Neuron (in vitro differentiated cells): ENCODE results near the gene KRT72.

Source experiments
- H2AFZ ChIP-seq: one replicate; pipeline ENCODE4 v1.6.1; 2013; ENCODE audit warnings: low read depth, mild to moderate bottlenecking, inconsistent platforms, low read length, moderate library complexity
- H3K27me3 ChIP-seq: one replicate; pipeline ENCODE4 v1.6.1; 2013; ENCODE audit warnings: low read length; ENCODE audit not compliant: insufficient read depth
- H3K36me3 ChIP-seq: one replicate; pipeline ENCODE4 v1.6.1; 2013; ENCODE audit warnings: low read length; ENCODE audit not compliant: insufficient read depth
- H3K4me1 ChIP-seq: one replicate; pipeline ENCODE4 v1.6.1; 2013; ENCODE audit warnings: low read length; ENCODE audit not compliant: insufficient read depth
- H3K4me3 ChIP-seq: 2 replicates; pipeline ENCODE4 v1.5.1; 2013; ENCODE audit warnings: mild to moderate bottlenecking, low read length, moderate library complexity
- H3K9me3 ChIP-seq: one replicate; pipeline ENCODE4 v1.6.1; 2013; ENCODE audit warnings: low read length

KRT72 gene

DNA sequence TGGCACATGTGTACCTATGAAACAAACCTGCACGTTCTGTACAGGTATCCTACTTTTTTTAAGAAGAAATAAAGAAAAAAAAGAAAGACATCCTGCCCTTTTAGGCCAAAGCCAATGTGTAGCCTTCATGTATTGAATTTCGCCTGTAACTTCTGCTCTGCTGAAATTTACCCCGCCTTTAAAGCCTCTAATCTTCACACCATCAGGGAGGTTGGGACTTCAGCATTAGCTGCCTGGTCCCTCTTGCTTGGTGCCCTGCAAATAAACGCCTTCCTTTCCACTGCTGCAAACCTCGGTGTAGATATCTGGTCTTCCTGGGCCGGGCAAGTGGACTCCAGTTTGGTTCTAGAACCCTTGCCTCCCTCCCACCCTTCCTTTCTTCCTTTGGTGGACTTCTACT is 45.7 kb downstream of the KRT72 start:
- no peak overlapping the region for H2AFZ ChIP-seq
- peaks cover 7% of the 10 kb centered on the region for H3K27me3 ChIP-seq
- H3K4me3 ChIP-seq: no peak overlapping the region
- no peaks in the 10 kb centered on the region for H3K36me3 ChIP-seq
- H3K9me3 ChIP-seq: no peaks in the 10 kb centered on the region
- H3K4me1 ChIP-seq: no peaks in the 10 kb centered on the region

DNA sequence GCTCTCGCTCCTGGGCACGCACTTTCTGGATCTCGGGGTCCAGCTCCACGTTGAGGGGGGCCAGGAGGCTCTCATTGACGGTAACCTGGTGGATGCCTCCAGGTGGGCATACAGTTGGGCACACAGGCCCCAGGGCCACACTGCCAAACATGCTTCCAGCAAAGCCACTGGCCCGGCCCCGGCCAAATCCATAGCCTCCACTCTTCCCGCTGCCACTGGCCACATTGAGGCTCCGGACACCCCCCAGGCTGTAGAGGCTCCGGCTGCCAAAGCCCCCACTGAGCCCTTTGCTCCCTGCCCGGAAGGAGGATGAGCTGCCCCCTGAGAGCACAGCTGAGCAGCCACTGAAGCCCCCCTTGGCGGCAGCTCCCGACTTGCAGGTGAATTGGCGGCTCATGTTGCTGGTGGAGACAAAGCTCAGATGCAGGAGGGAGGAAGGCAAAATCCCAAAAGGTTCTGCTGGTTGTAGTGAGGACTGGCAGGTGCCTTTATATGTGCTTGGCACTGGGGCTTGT is 48.5 kb downstream of the KRT72 start, which contains the start of gene KRT71:
Gene KRT71 (minus strand): TSS at position 465 of the 515 bp plus-strand sequence. CDS start 68 bp downstream, at position 397.
- Histone ChIP-seq H3K27me3 (peaks cover 9% of the 10 kb centered on the region), H3K9me3 (no peaks in the 10 kb centered on the region), H3K36me3 (no peaks in the 10 kb centered on the region), H3K4me3 (no peak within 1 kb of the TSS), H2AFZ (no peak within 1 kb of the TSS), H3K4me1 (no peaks in the 10 kb centered on the region)

DNA sequence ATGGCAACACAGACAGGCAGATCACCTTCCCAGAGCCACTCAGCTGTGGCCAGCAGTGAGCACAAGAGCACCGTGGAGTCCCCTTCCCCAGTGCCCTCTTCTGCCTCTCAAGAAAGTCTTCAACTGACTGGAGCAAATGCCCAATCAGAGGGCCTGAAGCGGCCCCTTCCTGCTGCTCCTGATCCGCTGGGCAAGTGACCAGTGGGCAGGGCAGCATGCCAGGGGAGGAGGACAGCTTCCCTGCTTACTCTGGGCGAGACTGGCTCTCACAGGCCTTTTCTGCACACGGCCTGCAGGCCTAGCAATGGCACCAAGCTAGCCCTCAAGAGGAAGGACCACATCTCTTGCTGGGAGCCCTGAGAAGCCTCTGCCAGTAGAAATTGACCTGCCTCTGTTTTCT is 49.2 kb downstream of the KRT72 start:
- H3K4me3 ChIP-seq: no peak overlapping the region
- no peaks in the 10 kb centered on the region for H3K9me3 ChIP-seq
- no peak overlapping the region for H2AFZ ChIP-seq
- no peaks in the 10 kb centered on the region for H3K4me1 ChIP-seq
- H3K27me3 ChIP-seq: peaks cover 9% of the 10 kb centered on the region
- H3K36me3 ChIP-seq: no peaks in the 10 kb centered on the region

DNA sequence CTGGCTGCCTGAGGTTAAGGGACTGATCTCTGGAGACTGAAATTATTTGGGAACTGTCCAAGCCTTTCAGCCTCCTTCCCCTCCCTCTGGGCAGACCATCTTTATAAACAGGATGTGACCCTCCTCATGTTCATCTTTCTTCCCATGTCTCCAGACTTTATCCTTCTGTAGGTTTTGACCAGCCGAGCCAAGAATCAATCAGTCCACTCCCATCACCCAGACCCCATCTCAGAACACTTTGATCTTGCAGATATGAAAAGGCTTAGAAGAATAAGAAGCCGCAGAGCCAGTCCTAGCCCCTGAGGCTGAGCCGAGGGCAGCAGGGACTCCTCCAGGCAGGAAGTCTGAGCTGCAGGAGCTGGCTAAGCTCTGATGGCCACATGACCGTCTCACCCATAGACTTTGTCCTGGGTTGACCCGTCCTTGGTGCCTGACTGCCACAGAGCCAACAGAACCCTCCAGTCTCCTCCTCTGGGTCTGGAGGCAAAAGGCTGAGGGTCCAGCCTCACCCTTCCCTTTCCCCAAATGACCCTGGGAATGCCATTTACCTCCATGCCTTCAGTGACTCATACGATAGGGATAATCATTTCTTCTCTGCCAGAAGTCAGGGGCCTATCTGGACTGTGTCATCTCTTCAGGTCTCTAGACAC is 49.9 kb downstream of the KRT72 start:
- Histone ChIP-seq H3K9me3 (no peaks in the 10 kb centered on the region), H2AFZ (no peak overlapping the region), H3K27me3 (peaks cover 9% of the 10 kb centered on the region), H3K36me3 (no peaks in the 10 kb centered on the region), H3K4me1 (no peaks in the 10 kb centered on the region), H3K4me3 (no peak overlapping the region)

DNA sequence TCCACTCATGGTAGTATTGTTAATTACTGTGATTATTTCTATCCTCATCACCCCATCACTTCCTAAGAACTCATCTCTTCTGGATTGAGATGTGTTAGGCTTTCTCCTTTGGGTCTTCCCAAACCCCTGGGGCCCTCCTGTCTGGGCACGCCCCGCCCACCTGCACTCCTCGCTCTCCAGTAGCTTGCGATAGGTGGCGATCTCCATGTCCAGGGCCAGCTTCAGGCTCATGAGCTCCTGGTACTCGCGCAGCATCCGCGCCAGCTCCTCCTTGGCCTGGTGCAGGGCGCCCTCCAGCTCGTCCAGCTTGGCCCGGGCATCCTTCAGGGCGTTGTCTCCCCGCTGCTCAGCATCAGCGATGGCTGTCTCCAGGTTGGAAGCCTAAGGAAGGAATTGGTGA is 55.1 kb downstream of the KRT72 start:
- Histone ChIP-seq H3K27me3 (peaks cover 2% of the 10 kb centered on the region), H3K9me3 (no peaks in the 10 kb centered on the region), H3K4me1 (no peaks in the 10 kb centered on the region), H3K4me3 (no peak overlapping the region), H3K36me3 (no peaks in the 10 kb centered on the region), H2AFZ (no peak overlapping the region)

DNA sequence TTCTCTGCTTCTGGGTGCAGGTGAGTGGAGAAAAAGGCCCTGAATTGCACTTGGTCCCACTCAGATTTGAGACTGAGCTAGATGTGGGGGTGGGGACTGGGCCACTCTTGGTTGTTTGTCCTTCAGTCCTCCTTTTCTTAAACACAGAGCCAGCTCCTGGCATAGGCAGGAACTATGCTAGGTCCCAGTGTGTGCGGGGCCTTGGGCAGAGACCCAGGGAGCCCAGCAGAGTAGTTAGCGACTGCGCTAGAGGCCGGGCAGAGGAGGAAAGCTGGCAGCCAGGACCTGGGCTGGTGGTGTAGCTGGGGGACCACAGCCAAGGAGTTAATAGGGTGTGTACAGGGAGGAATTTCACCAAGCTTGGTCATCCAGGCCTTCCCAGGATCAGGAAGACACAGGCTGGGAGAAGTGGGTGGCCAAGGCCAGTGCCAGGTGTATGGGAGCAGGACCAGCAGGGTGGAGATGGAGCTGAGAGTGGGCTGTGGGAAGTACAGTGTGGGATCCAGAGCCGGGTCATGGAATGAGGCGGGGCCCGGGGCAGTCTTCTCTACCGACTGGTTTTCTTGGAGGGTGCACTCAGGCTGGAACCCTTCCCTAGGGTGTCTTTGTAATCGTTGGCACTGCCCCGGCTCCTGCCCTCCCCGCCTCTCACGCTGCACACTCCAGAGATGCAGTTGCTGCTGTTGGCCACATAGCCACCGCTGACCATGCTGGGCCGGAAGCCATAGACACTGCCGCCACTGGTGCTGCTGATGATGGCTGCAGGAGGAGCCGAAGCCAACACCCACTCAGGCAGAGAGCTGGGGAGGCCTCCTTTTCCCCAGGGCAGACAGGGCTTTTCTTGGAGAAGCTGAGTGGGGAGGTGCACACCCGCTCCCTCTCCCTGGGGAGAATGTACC is 57.0 kb downstream of the KRT72 start:
- Histone ChIP-seq H3K27me3 (no peaks in the 10 kb centered on the region), H2AFZ (no peak overlapping the region), H3K4me3 (no peak overlapping the region), H3K4me1 (no peaks in the 10 kb centered on the region), H3K9me3 (no peaks in the 10 kb centered on the region), H3K36me3 (no peaks in the 10 kb centered on the region)

DNA sequence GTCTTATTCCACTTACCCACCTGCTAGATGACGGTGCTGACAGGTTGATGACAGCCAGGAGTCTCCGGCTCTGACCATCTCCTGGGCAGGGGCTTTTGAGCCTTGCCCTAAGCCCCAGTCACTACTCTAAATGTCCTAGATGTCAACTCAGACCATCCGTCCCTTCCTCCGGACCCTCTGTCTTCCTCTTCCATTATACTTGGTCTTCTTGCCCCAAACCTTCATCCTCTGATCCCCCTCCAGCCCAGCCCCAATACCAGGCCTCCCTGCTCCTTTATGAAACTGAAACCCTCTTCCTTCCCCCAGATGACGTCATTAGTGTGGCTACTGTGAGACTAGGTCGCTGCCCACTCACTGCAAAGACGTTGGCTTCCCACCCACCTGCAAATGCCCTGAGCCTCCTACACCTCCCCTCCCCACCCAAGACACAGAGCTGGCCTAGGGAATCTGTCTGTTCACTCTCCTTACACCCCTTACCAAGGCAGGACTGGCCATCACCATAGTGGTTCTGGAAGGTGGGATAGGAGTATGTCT is 58.4 kb downstream of the KRT72 start:
- Histone ChIP-seq H3K36me3 (no peaks in the 10 kb centered on the region), H3K4me1 (no peaks in the 10 kb centered on the region), H2AFZ (no peak overlapping the region), H3K27me3 (no peaks in the 10 kb centered on the region), H3K9me3 (no peaks in the 10 kb centered on the region), H3K4me3 (no peak overlapping the region)

DNA sequence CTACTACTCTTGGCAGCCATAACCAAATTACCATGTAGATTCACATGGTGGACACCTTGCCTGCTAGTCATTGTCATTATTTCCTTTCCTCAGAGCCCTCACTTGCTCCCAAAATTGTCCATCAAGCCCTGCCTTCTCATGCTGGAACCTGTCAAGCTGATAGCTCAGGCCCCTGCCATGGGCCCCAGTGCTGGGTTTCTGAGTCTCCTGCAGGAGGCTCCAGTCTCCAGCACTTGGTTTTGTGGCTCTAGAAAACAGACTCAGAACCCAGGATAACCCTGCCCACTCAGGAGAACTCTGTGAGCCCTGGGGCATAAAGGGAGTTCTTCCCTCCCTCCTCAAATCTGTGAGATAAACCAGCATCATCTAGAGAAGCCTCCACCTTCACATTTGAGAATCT is 59.1 kb downstream of the KRT72 start:
- Histone ChIP-seq H3K27me3 (no peaks in the 10 kb centered on the region), H3K4me1 (no peaks in the 10 kb centered on the region), H3K4me3 (no peak overlapping the region), H2AFZ (no peak overlapping the region), H3K9me3 (no peaks in the 10 kb centered on the region), H3K36me3 (no peaks in the 10 kb centered on the region)

DNA sequence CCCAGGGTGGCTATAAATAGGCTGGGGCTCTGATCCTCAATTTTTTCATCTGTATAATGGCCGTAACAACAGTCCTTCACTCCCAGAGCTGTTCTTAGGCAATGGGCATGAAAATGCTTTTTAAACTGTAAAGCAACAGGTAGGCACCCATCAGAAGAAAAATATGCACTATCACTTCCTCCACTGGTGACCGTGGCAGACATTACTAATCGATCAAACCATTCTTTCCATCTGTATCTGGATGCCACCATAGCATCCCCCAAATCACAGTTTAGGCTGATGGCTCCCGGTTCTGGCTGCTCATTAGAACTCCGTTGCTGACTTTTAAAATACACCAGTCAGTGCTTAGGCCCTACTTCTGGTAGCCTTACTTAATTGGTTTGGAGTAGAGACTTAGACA is 59.6 kb downstream of the KRT72 start:
- H3K4me1 ChIP-seq: no peaks in the 10 kb centered on the region
- H3K4me3 ChIP-seq: no peak overlapping the region
- H3K36me3 ChIP-seq: no peaks in the 10 kb centered on the region

DNA sequence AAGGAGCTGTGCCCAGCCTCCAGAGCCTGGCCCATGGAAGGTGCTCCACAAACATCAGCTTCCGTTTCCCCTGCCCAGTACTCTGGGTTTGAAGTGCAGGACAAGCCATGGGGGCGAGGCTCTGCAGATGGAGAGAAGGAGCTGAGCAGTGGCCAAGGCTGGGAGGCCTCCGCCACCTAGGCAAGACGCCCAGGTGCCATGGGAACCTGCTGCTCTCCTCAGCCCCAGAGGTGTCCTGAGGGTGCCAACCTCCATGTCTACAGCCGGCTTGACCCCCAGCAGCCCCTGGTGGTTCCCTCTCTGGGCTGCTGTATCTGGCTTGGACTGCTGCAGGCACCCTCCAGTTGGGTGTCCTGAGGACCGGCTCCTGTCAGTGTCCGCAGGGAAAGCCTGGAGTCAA is 60.7 kb downstream of the KRT72 start:
- no peaks in the 10 kb centered on the region for H3K9me3 ChIP-seq
- no peaks in the 10 kb centered on the region for H3K27me3 ChIP-seq
- H3K36me3 ChIP-seq: no peaks in the 10 kb centered on the region
- no peak overlapping the region for H2AFZ ChIP-seq
- no peak overlapping the region for H3K4me3 ChIP-seq
- H3K4me1 ChIP-seq: no peaks in the 10 kb centered on the region

More for the DNA sequence above, 59.6 kb downstream of the KRT72 start:
- H3K27me3 ChIP-seq: no peaks in the 10 kb centered on the region
- no peaks in the 10 kb centered on the region for H3K9me3 ChIP-seq
- no peak overlapping the region for H2AFZ ChIP-seq

DNA sequence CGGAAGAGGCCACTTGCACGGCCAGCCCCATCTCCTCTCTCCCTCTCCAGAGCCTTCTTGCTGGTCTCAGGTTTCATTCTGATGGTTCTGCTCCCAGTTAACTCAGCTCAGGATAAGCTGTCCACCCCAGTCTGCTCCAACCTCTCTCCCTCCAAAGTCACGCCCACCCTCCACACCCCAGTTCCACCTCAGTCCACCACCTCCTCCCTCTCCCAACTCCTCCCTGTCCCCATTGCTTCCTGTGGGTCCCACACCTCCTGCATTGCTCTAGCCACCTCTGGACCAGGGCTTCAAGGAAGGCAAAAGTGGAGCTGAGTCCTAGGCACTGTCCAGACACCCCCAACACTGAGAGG is 61.5 kb downstream of the KRT72 start:
- no peaks in the 10 kb centered on the region for H3K4me1 ChIP-seq

DNA sequence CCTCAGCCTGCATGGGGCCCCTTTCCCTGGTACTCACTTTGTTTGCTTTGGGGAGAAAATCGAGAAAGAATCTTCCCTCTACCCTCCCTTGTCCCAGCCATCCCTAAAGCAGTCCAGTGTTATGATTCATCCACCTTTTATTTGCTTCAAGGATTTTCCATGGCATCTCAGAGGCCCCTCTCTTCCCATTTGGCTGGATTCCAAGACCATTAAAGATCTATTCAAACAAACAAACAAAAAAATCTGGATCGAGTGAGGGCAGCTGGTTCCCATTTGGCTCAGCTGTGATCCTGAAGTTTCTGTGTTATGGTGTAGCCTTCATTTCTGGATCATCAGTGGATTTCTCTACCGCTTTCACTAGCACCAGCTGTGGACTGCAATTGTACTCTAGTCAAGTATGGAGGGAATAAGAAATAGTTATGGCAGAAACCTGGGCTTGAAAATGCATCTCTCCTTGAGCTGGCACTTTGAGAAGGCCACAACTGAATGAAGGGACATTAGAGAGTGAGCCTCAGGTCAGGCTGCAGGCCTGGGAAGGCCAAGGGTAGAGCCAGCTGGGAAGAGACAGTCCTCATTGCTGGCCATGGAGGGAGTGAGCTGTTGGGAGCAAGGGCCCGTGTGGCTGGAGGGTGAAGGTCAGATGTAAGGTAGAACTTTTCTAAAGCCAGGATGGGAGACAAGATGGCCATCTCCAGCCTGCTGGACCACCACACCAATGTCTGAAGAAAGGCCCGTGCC is 62.0 kb downstream of the KRT72 start:
- no peak overlapping the region for H3K4me3 ChIP-seq
- no peaks in the 10 kb centered on the region for H3K27me3 ChIP-seq
- no peaks in the 10 kb centered on the region for H3K4me1 ChIP-seq
- no peaks in the 10 kb centered on the region for H3K9me3 ChIP-seq
- H3K36me3 ChIP-seq: no peaks in the 10 kb centered on the region
- no peak overlapping the region for H2AFZ ChIP-seq

More for the DNA sequence above, 61.5 kb downstream of the KRT72 start:
- H3K9me3 ChIP-seq: no peaks in the 10 kb centered on the region
- H3K27me3 ChIP-seq: no peaks in the 10 kb centered on the region
- H3K36me3 ChIP-seq: no peaks in the 10 kb centered on the region
- H2AFZ ChIP-seq: no peak overlapping the region
- no peak overlapping the region for H3K4me3 ChIP-seq

DNA sequence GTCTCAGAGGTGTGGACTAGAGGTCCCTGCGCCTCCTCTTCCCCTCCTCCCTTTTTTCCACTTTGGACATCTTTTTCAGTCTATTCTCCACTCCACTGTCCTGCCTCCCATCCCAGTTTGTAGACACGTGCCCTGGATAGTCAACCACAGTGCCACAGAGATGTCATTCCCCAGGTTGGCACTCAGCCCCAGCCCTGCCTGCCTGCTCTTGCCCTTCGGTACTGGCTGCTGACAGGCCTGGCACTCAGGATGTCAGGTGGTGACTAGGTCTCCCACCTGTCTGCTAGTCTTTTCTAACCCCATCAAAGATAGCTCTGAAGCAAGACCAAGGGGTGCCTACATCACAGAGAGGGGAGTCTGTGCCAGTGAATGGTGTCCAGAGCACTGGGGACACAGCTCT is 64.2 kb downstream of the KRT72 start:
- no peaks in the 10 kb centered on the region for H3K27me3 ChIP-seq
- no peak overlapping the region for H3K4me3 ChIP-seq
- H3K4me1 ChIP-seq: no peaks in the 10 kb centered on the region
- H3K36me3 ChIP-seq: no peaks in the 10 kb centered on the region
- H2AFZ ChIP-seq: no peak overlapping the region
- H3K9me3 ChIP-seq: no peaks in the 10 kb centered on the region
